Fibroblast of pulmonary artery (primary cell): ENCODE measurements around the gene FRMD4A.

Source experiments
- DNase-seq: peaks from one replicate; pipeline ENCODE4 v3.0.0-alpha.2; 2010; ENCODE audit warnings: low read depth
- H3K4me3 ChIP-seq: replicated peaks from 2 replicates; pipeline ENCODE4 v1.5.1; 2011; ENCODE audit warnings: low read depth, mild to moderate bottlenecking, control low read depth, low read length, moderate library complexity
- TF ChIP-seq, protein P1 (sequence below): IDR thresholded peaks from 2 replicates; pipeline ENCODE4 v1.5.1; 2011; ENCODE audit warnings: mild to moderate bottlenecking, control low read depth, low read length, inconsistent platforms; ENCODE audit errors: missing control alignments

Gene FRMD4A

DNA sequence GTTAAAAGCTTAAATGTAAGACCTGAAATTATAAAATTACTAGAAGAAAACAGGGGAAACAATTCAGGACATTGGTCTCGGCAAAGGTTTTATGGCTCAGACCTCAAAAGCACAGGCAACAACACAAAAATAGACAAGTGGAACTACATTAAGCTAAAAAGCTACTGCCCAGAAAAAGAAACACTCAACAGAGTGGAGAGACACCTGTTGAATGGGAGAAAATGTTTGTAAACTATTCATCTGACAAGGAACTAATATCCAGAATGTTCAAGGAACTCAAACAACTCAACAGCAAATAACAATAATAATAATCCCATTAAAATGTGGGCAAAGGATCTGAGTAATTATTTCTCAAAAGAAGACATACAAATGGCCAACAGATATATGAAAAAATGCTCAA lies 170.4 kb downstream of the FRMD4A start:
- no peak for DNase-seq
- no peak overlapping the region for H3K4me3 ChIP-seq
- TF ChIP-seq, protein P1, sequence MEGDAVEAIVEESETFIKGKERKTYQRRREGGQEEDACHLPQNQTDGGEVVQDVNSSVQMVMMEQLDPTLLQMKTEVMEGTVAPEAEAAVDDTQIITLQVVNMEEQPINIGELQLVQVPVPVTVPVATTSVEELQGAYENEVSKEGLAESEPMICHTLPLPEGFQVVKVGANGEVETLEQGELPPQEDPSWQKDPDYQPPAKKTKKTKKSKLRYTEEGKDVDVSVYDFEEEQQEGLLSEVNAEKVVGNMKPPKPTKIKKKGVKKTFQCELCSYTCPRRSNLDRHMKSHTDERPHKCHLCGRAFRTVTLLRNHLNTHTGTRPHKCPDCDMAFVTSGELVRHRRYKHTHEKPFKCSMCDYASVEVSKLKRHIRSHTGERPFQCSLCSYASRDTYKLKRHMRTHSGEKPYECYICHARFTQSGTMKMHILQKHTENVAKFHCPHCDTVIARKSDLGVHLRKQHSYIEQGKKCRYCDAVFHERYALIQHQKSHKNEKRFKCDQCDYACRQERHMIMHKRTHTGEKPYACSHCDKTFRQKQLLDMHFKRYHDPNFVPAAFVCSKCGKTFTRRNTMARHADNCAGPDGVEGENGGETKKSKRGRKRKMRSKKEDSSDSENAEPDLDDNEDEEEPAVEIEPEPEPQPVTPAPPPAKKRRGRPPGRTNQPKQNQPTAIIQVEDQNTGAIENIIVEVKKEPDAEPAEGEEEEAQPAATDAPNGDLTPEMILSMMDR = no peak

DNA sequence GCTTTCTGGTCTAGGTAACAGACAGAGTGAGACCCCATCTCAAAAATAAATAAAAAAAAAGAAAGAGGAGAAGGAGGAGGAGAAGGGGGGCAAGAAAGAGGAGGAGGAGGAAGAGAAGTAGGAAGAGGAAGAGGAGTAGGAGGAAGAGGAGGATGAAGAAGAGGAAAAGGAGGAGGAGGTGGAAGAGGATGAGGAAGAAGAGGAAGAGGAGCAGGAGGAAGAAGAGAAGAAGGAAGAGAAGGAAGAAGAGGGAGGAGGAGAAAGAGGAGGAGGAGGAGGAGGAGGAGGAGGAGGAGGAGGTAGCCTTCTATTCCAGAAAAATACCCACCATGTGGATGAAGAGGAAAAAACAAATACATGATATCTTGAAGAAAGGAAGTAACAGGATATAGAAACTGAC lies 172.1 kb downstream of the FRMD4A start:
- TF ChIP-seq, protein P1 = no peak
- H3K4me3 ChIP-seq = no peak overlapping the region
- no peak for DNase-seq

DNA sequence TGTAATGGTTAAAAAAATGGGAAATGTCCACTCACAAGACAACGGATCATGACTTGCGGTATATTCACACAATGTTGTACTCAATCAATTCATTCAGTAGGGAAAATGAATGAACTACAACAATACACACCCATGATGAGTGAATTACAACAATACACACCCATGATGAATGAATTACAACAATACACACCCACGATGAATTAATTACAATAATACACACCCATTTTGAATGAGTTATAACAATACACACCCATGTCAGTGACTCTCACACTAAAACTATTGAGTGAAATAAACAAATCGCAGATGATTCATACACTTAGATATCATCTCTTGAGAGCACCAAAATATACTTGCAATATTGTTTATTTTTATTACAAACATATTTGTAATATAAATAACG lies 174.6 kb downstream of the FRMD4A start:
- no peak overlapping the region for H3K4me3 ChIP-seq
- TF ChIP-seq, protein P1 = no peak
- DNase-seq = no peak

DNA sequence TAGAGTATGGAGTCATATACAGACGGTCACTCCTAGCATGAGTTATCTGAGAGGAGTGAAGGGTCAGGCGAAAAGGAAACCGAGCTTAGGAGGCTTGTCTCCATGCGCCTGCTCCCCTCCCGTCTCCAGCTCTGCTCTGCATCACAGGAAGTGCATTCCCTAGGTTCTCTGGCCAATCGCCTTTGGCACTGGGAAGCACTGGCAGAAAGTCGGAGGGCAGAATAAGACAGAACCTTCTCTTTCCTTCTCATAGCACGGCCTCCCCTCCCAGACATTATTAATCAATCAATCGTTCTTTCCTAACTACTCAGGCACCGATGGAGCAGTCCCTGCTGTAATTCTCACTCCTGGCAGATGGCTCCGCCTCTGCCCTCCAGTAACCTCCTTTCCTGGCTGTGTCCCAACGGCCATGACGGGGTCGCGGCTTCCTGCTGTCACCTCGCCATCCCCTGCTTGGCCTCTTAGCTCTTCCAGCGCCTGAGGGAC lies 177.1 kb downstream of the FRMD4A start:
- TF ChIP-seq, protein P1 = no peak
- no peak overlapping the region for H3K4me3 ChIP-seq
- peak; percentile 8 for DNase-seq

DNA sequence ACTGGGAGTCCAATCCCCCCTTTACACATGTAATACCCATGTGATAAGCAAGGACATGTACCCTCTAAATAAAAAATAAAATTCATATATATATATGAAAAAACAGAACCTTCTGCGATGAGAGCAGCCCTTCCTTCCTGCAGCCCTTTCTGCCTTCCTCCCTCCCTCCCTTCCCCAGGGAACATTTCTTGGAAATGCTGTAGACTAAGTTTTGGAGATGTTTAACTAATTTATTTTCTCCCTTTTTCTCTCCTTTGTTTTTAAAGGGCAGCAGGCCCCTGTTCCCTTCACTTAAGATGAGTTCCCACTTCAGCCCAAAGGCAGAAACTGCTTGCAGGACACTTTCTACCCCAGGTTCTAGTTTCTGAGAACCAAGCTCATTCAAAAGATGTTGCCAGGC lies 179.2 kb downstream of the FRMD4A start:
- TF ChIP-seq, protein P1 = no peak
- no peak for DNase-seq
- no peak overlapping the region for H3K4me3 ChIP-seq

DNA sequence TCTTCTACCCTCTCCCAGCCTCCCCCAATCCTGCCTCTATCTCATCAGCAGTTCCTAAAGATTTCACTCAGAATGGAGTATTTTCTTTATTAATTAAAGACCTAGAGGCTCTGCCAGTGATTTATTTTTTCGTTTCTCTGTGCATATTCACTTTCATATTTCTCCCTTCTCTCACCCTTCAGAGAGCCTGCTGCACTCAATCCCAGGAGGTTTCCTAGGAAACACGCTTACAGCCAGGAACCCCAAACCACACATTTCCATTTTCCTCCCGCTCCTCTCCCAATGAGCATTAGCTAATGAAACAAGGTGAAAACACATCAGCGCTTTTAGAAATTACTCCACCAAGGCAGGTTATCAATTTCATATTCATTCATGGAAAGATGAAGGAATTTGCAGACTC lies 180.2 kb downstream of the FRMD4A start:
- TF ChIP-seq, protein P1 = no peak
- no peak overlapping the region for H3K4me3 ChIP-seq
- DNase-seq = no peak

DNA sequence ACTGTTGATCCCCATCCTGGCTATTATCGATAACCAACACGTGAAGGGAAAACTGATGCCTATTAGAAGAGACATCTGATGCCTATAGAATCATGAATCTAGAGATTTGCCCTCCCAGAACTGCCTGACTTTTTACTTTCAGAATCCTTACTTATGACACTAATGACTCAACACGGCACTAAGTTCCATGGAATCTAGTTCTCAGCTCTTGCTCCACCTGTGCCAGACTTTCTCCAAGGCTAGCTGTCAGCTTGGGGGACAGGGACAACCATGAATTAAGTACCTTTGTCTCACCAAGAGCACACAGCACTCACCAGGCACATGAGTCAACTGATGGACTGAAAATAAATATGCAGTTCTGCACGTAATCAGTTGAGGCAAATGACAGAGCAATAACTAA lies 184.2 kb downstream of the FRMD4A start:
- H3K4me3 ChIP-seq = no peak overlapping the region
- TF ChIP-seq, protein P1 = no peak
- no peak for DNase-seq
